Peyer's patch (tissue), 4 donors: ENCODE results near the gene ARRDC5.

Source experiments
- POLR2A ChIP-seq, 2 donors: fragments of 450-650 bp; IDR thresholded peaks; one replicate each; pipeline ENCODE4 v1.5.1; 2017; ENCODE audit warnings: antibody characterized with exemption in 2 of 2, mild to moderate bottlenecking in 2 of 2, moderate library complexity in 2 of 2
- TF ChIP-seq, protein P1 (sequence below), 6 experiments: fragments of 450-650 bp in 4 of 6; fragments of 200-600 bp in 2 of 6; sonication (generic) in 1 of 6; IDR thresholded peaks; one replicate each; pipeline ENCODE4 v1.5.1; 2017 to 2019; ENCODE audit warnings: antibody characterized with exemption in 6 of 6, mild to moderate bottlenecking in 3 of 6, moderate library complexity in 1 of 6

DNA sequence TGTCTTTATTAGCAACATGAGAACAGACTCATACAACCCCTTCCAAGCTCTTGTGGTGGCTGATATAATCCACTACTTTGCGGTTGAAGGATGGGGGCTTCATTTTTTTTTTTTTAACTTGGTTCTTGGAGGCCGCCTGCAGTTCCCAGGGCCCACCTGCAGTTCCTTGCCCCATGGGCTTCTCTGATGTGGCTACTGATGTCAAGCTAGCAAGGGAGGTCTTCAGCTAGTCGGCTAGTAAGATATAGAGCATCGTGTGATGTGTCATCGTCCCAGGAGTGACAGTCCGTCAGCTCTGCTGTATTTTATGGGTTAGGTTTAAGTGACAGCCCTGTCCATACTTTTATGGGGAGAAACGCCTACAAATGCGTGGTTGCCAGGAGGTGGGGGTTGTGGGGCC lies 32.7 kb upstream of the ARRDC5 start:
- no peak for TF ChIP-seq POLR2A (IDR thresholded peaks at IDR 0.05)
- TF ChIP-seq, protein P1, sequence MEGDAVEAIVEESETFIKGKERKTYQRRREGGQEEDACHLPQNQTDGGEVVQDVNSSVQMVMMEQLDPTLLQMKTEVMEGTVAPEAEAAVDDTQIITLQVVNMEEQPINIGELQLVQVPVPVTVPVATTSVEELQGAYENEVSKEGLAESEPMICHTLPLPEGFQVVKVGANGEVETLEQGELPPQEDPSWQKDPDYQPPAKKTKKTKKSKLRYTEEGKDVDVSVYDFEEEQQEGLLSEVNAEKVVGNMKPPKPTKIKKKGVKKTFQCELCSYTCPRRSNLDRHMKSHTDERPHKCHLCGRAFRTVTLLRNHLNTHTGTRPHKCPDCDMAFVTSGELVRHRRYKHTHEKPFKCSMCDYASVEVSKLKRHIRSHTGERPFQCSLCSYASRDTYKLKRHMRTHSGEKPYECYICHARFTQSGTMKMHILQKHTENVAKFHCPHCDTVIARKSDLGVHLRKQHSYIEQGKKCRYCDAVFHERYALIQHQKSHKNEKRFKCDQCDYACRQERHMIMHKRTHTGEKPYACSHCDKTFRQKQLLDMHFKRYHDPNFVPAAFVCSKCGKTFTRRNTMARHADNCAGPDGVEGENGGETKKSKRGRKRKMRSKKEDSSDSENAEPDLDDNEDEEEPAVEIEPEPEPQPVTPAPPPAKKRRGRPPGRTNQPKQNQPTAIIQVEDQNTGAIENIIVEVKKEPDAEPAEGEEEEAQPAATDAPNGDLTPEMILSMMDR (IDR thresholded peaks at IDR 0.05): no peak
